Mesothelial cell of epicardium (in vitro differentiated cells): ENCODE measurements around the gene ZFAND2A. TPM values are rescaled to one million over a fixed set of nuclear protein-coding genes. Genes with fewer than 3 reads are reported as not detected.

Experiments
- DNase-seq, 2 experiments: peaks; one replicate each; pipeline ENCODE4 v3.0.0; 2021; ENCODE audit warnings: low spot score in 2 of 2; ENCODE audit not compliant: unreplicated experiment in 2 of 2
- H3K27ac Mint-ChIP-seq: 2 replicates; pipeline ENCODE4 v1.8.0; 2021; ENCODE audit warnings: mixed read lengths
- H3K27me3 Mint-ChIP-seq: 2 replicates; pipeline ENCODE4 v1.8.0; 2021; ENCODE audit warnings: low read depth, mixed read lengths
- H3K36me3 Mint-ChIP-seq: 2 replicates; pipeline ENCODE4 v1.8.0; 2021; ENCODE audit warnings: mixed read lengths
- H3K4me1 Mint-ChIP-seq: 2 replicates; pipeline ENCODE4 v1.8.0; 2021; ENCODE audit warnings: mixed read lengths
- H3K4me3 Mint-ChIP-seq: 2 replicates; pipeline ENCODE4 v1.8.0; 2021; ENCODE audit warnings: mild to moderate bottlenecking, moderate library complexity, mixed read lengths
- H3K9me3 Mint-ChIP-seq: 2 replicates; pipeline ENCODE4 v1.8.0; 2021; ENCODE audit warnings: mixed read lengths
- CTCF ChIP-seq: fragments of 200-600 bp; sonication (generic); IDR thresholded peaks from one replicate; pipeline ENCODE4 v1.5.0; 2021; ENCODE audit warnings: antibody characterized with exemption; ENCODE audit not compliant: unreplicated experiment
- total RNA-seq: library from RNA; stranded (reverse); gene quantifications from 3 replicates; pipeline ENCODE4 v1.2.1, GENCODE V29; 2021

ZFAND2A gene
- total RNA-seq, 1 donor from 2014 or later: 16.3 TPM

DNA sequence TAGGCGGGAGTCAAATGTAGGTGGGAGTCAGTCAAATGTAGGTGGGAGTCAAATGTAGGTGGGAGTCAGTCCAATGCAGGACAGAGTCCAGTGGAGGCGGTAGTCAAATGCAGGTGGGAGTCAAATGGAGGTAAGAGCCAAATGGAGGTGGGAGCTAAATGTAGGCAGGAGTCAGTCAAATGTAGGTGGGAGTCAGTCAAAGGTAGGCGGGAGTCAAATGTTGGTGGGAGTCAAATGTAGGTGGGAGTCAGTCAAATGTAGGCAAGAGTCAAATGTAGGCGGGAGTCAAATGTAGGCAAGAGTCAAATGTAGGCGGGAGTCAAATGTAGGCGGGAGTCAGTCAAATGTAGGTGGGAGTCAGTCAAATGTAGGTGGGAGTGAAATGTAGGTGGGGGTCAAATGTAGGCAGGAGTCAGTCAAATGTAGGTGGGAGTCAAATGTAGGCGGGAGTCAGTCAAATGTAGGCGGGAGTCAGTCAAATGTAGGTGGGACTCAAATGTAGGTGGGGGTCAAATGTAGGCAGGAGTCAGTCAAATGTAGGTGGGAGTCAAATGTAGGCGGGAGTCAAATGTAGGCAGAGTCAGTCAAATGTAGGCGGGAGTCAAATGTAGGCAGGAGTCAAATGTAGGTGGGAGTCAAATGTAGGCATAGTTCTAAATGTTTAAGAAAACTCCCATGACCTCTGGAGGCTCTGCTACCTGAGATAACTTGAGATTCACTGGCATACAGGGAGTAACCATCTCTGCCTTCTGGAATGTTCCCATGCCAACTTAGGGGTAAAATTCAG lies 30.2 kb upstream of the ZFAND2A start:
- peaks cover 5% of the 10 kb centered on the region for H3K9me3 Mint-ChIP-seq
- H3K36me3 Mint-ChIP-seq: no peaks in the 10 kb centered on the region
- TF ChIP-seq CTCF: no peak
- DNase-seq: no peak
- no peak overlapping the region for H3K27ac Mint-ChIP-seq
- H3K27me3 Mint-ChIP-seq: peaks cover 89% of the 10 kb centered on the region
- H3K4me1 Mint-ChIP-seq: no peaks in the 10 kb centered on the region
- no peak overlapping the region for H3K4me3 Mint-ChIP-seq

GRCh38 chr7:1188720-1189294 lies 28.8 kb upstream of the ZFAND2A start:
- Mint-ChIP-seq H3K9me3 (peaks cover 5% of the 10 kb centered on the region), H3K27ac (no peak overlapping the region), H3K27me3 (peaks cover 81% of the 10 kb centered on the region), H3K36me3 (no peaks in the 10 kb centered on the region), H3K4me1 (no peaks in the 10 kb centered on the region), H3K4me3 (no peak overlapping the region)
- no peak for DNase-seq
- no peak for TF ChIP-seq CTCF

- Mint-ChIP-seq H3K27me3 (peaks cover 75% of the 10 kb centered on the region), H3K9me3 (peaks cover 5% of the 10 kb centered on the region), H3K27ac (no peak overlapping the region), H3K4me1 (no peaks in the 10 kb centered on the region), H3K36me3 (no peaks in the 10 kb centered on the region), H3K4me3 (no peak overlapping the region)
- TF ChIP-seq CTCF: no peak
- DNase-seq: no peak
These were observed 27.1 kb upstream of the ZFAND2A start for GRCh38 chr7:1187127-1187526.

GRCh38 chr7:1181640-1182039 lies 21.6 kb upstream of the ZFAND2A start:
- no peak for DNase-seq
- Mint-ChIP-seq H3K4me1 (no peaks in the 10 kb centered on the region), H3K4me3 (no peak overlapping the region), H3K36me3 (no peaks in the 10 kb centered on the region), H3K9me3 (peaks cover 8% of the 10 kb centered on the region), H3K27me3 (peaks cover 47% of the 10 kb centered on the region), H3K27ac (no peak overlapping the region)
- no peak for TF ChIP-seq CTCF

DNA sequence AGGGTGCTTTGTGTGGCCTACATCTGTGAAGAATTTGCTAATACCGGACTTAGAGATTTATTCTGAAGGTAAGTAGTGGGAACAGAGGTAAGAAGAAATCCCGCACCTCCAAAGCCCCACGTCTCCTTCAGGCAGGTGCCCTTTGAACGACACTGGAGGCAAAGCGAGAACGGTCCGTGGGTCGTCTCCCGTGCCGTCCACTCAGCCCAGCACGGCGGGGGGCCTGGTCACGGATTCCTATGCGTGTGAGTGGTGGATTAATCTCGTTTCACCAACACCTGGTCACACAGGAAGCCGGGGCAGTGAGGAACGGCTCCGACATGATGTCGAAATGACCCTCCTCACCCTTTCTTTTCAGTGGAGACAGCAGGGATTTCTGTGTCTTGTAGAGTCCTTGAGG lies 21.0 kb upstream of the ZFAND2A start:
- Mint-ChIP-seq H3K36me3 (no peaks in the 10 kb centered on the region), H3K4me3 (no peak overlapping the region), H3K9me3 (peaks cover 8% of the 10 kb centered on the region), H3K4me1 (no peaks in the 10 kb centered on the region), H3K27me3 (peaks cover 41% of the 10 kb centered on the region), H3K27ac (no peak overlapping the region)
- no peak for DNase-seq
- no peak for TF ChIP-seq CTCF
